Erythroblast (primary cell): ENCODE results near the gene NKIRAS2.

ENCODE experiments used
- GATA1 ChIP-seq: IDR thresholded peaks from 2 replicates; pipeline ENCODE4 v1.6.1; 2011; ENCODE audit warnings: low read depth, mild to moderate bottlenecking, control low read depth, low read length, moderate library complexity
- POLR2A ChIP-seq: IDR thresholded peaks from 2 replicates; pipeline ENCODE4 v1.6.1; 2011; ENCODE audit warnings: mild to moderate bottlenecking, low read length

- TF ChIP-seq POLR2A (no peak), GATA1 (no peak)
These were observed 20.2 kb downstream of the NKIRAS2 start for GRCh38 chr17:42039794-42040763.
